WTC11 (cell line): Measurements from ENCODE around the gene ATP2A2. TPM values are rescaled to one million over a fixed set of nuclear protein-coding genes. Genes with fewer than 3 reads are reported as not detected.

Experiments used
- ATAC-seq: fragments of 200-7000 bp; cut with Tn5 transposase; 2 replicates; pipeline ENCODE4 v1.10.0; 2021; ENCODE audit warnings: mild to moderate bottlenecking, moderate library complexity
- CTCF ChIA-PET: fragments of 300-600 bp; sonication (Branson Sonifier 250); formaldehyde crosslinking; loops from one replicate; lab custom pipeline; 2021; ENCODE audit warnings: antibody characterized with exemption; lab: Charles Lee
- POLR2A ChIA-PET: fragments of 350-600 bp; sonication (Branson Sonifier 250); formaldehyde crosslinking; loops from one replicate; lab custom pipeline; 2021; ENCODE audit warnings: antibody characterized with exemption; lab: Charles Lee
- DNase-seq: peaks from one replicate; pipeline ENCODE4 v3.0.0; 2021; ENCODE audit warnings: low spot score
- H3K27ac Mint-ChIP-seq: 2 replicates; pipeline ENCODE4 v1.8.0; 2021; ENCODE audit warnings: mixed read lengths
- H3K27me3 Mint-ChIP-seq: 2 replicates; pipeline ENCODE4 v1.8.0; 2021; ENCODE audit warnings: low read depth, mild to moderate bottlenecking, moderate library complexity, mixed read lengths
- H3K36me3 Mint-ChIP-seq: 2 replicates; pipeline ENCODE4 v1.8.0; 2021; ENCODE audit warnings: mixed read lengths
- H3K4me1 Mint-ChIP-seq: 2 replicates; pipeline ENCODE4 v1.8.0; 2022; ENCODE audit warnings: mixed read lengths
- H3K4me3 Mint-ChIP-seq: 2 replicates; pipeline ENCODE4 v1.8.0; 2021; ENCODE audit warnings: mild to moderate bottlenecking, moderate library complexity, mixed read lengths
- H3K9me3 Mint-ChIP-seq: 2 replicates; pipeline ENCODE4 v1.8.0; 2021; ENCODE audit warnings: mixed read lengths
- AFF4 ChIP-seq: sonication (generic); formaldehyde crosslinking; IDR thresholded peaks from 2 replicates; pipeline ENCODE4 v1.8.1; 2023; ENCODE audit warnings: mild to moderate bottlenecking, missing genetic modification reagents, borderline replicate concordance
- ATF6 ChIP-seq: sonication (generic); formaldehyde crosslinking; IDR thresholded peaks from 2 replicates; pipeline ENCODE4 v1.8.1; 2023; ENCODE audit warnings: mild to moderate bottlenecking, missing genetic modification reagents
- CREM ChIP-seq: sonication (generic); formaldehyde crosslinking; IDR thresholded peaks from 2 replicates; pipeline ENCODE4 v1.8.1; 2022; ENCODE audit warnings: mild to moderate bottlenecking, missing genetic modification reagents, moderate library complexity
- EMX1 ChIP-seq: fragments of 250-450 bp; sonication (Bioruptor Pico); IDR thresholded peaks from 2 replicates; pipeline ENCODE4 v1.8.0; 2021; ENCODE audit warnings: mild to moderate bottlenecking
- KAT7 ChIP-seq: sonication (generic); formaldehyde crosslinking; IDR thresholded peaks from 2 replicates; pipeline ENCODE4 v1.8.1; 2023; ENCODE audit warnings: missing genetic modification reagents, mild to moderate bottlenecking, borderline replicate concordance
- MYBL2 ChIP-seq: sonication (generic); formaldehyde crosslinking; IDR thresholded peaks from 2 replicates; pipeline ENCODE4 v1.8.1; 2023; ENCODE audit warnings: mild to moderate bottlenecking, moderate library complexity, missing genetic modification reagents
- NFATC4 ChIP-seq: fragments of 250-450 bp; sonication (Bioruptor Pico); IDR thresholded peaks from 2 replicates; pipeline ENCODE4 v1.9.0; 2021; ENCODE audit warnings: mild to moderate bottlenecking
- NFE2L1 ChIP-seq: sonication (generic); formaldehyde crosslinking; IDR thresholded peaks from 2 replicates; pipeline ENCODE4 v1.8.1; 2023; ENCODE audit warnings: missing genetic modification reagents
- SP1 ChIP-seq: sonication (generic); formaldehyde crosslinking; conservative IDR thresholded peaks from 2 replicates; pipeline ENCODE4 v1.8.1; 2022; ENCODE audit warnings: missing genetic modification reagents
- TCF7 ChIP-seq: sonication (generic); formaldehyde crosslinking; IDR thresholded peaks from 2 replicates; pipeline ENCODE4 v1.8.0; 2022; ENCODE audit warnings: mild to moderate bottlenecking, low read depth, missing genetic modification reagents, moderate library complexity
- USF1 ChIP-seq: sonication (generic); formaldehyde crosslinking; IDR thresholded peaks from 2 replicates; pipeline ENCODE4 v1.8.0; 2022; ENCODE audit warnings: mild to moderate bottlenecking, missing genetic modification reagents
- ZNF232 ChIP-seq: sonication (generic); formaldehyde crosslinking; IDR thresholded peaks from 2 replicates; pipeline ENCODE4 v1.8.0; 2022; ENCODE audit warnings: mild to moderate bottlenecking, missing genetic modification reagents
- ZNF396 ChIP-seq: fragments of 250-450 bp; sonication (Bioruptor Pico); IDR thresholded peaks from 2 replicates; pipeline ENCODE4 v1.8.0; 2021; ENCODE audit warnings: mild to moderate bottlenecking, moderate library complexity, borderline replicate concordance
- total RNA-seq: library from RNA; stranded (reverse); gene quantifications from 3 replicates; pipeline ENCODE4 v1.2.3, GENCODE V29; 2021
- TF ChIP-seq, protein P1 (sequence below): sonication (generic); formaldehyde crosslinking; IDR thresholded peaks from 2 replicates; pipeline ENCODE4 v1.8.1; 2023; ENCODE audit warnings: mild to moderate bottlenecking, missing genetic modification reagents
- TF ChIP-seq, protein P2 (sequence below): sonication (generic); formaldehyde crosslinking; IDR thresholded peaks from 2 replicates; pipeline ENCODE4 v1.8.1; 2023; ENCODE audit warnings: mild to moderate bottlenecking, missing genetic modification reagents, moderate library complexity

The ATP2A2 gene
- total RNA-seq, 1 experiment from 2014 or later, result 239 TPM

DNA sequence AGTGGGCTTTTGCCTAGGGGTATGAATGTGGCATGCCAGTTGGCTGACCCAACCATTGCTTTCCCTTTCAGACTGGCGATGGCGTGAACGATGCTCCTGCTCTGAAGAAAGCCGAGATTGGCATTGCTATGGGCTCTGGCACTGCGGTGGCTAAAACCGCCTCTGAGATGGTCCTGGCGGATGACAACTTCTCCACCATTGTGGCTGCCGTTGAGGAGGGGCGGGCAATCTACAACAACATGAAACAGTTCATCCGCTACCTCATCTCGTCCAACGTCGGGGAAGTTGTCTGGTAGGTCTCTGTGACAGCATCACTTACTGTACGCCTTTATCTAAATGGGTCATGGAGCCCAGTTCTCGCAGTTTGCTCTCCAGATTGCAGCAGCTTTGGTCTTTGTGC, 61.1 kb downstream of the ATP2A2 start:
- no peaks in the 10 kb centered on the region for H3K27me3 Mint-ChIP-seq
- 0 out of 2 replicates have a peak overlapping the region, but pooled peaks have one; percentile 38 for H3K27ac Mint-ChIP-seq
- H3K36me3 Mint-ChIP-seq, result peaks cover 96% of the 10 kb centered on the region
- no peaks in the 10 kb centered on the region for H3K9me3 Mint-ChIP-seq
- POLR2A ChIA-PET, result no interaction called here
- no peak for ATAC-seq
- no peak overlapping the region for H3K4me3 Mint-ChIP-seq
- CTCF ChIA-PET, result no interaction called here
- no peak for DNase-seq
- TF ChIP-seq ZNF232 (CRISPR knock-in tag) (no peak), ZNF396 (CRISPR knock-in tag) (no peak), USF1 (no peak), TCF7 (CRISPR knock-in tag) (no peak), ATF6 (CRISPR knock-in tag) (no peak), CREM (CRISPR knock-in tag) (no peak), NFATC4 (no peak), AFF4 (CRISPR knock-in tag) (no peak), NFE2L1 (CRISPR knock-in tag) (no peak), KAT7 (CRISPR knock-in tag) (no peak), MYBL2 (CRISPR knock-in tag) (no peak), EMX1 (CRISPR knock-in tag) (no peak)
- TF ChIP-seq, protein P1, sequence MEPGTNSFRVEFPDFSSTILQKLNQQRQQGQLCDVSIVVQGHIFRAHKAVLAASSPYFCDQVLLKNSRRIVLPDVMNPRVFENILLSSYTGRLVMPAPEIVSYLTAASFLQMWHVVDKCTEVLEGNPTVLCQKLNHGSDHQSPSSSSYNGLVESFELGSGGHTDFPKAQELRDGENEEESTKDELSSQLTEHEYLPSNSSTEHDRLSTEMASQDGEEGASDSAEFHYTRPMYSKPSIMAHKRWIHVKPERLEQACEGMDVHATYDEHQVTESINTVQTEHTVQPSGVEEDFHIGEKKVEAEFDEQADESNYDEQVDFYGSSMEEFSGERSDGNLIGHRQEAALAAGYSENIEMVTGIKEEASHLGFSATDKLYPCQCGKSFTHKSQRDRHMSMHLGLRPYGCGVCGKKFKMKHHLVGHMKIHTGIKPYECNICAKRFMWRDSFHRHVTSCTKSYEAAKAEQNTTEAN (CRISPR knock-in tag), result no peak
- TF ChIP-seq, protein P2, sequence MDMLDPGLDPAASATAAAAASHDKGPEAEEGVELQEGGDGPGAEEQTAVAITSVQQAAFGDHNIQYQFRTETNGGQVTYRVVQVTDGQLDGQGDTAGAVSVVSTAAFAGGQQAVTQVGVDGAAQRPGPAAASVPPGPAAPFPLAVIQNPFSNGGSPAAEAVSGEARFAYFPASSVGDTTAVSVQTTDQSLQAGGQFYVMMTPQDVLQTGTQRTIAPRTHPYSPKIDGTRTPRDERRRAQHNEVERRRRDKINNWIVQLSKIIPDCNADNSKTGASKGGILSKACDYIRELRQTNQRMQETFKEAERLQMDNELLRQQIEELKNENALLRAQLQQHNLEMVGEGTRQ (CRISPR knock-in tag), result no peak
- H3K4me1 Mint-ChIP-seq, result no peaks in the 10 kb centered on the region

DNA sequence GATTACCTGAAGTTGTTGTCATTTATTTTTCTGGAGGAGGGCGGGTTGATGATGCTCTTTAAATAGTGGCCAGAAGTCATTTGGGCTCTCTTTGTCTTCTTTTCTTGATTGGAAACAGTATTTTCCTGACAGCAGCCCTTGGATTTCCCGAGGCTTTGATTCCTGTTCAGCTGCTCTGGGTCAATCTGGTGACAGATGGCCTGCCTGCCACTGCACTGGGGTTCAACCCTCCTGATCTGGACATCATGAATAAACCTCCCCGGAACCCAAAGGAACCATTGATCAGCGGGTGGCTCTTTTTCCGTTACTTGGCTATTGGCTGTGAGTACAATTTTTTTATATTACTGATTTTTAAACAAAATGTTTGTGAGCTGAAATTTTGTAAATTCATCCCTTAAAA, 62.1 kb downstream of the ATP2A2 start:
- H3K4me1 Mint-ChIP-seq, result no peaks in the 10 kb centered on the region
- H3K27ac Mint-ChIP-seq, result no peak overlapping the region
- ChIA-PET CTCF (no interaction called here), POLR2A (no interaction called here)
- no peak for TF ChIP-seq SP1 (CRISPR knock-in tag)
- no peak for DNase-seq
- H3K27me3 Mint-ChIP-seq, result no peaks in the 10 kb centered on the region
- ATAC-seq, result no peak
- H3K4me3 Mint-ChIP-seq, result no peak overlapping the region
- no peaks in the 10 kb centered on the region for H3K9me3 Mint-ChIP-seq
- H3K36me3 Mint-ChIP-seq, result peaks cover 95% of the 10 kb centered on the region
